A549 treated with ZK216348 at 1 μM for 4 hours (cell line): ENCODE measurements around the gene AZIN2. TPM values are rescaled to one million over a fixed set of nuclear protein-coding genes. Genes with fewer than 3 reads are reported as not detected.

ENCODE experiments used
- total RNA-seq: library from RNA; stranded (reverse); fragments of 200-300 nt; extraction: Qiagen RNA extraction; gene quantifications from 5 replicates; pipeline ENCODE4 v1.2.3, GENCODE V29; 2022; ENCODE audit warnings: low read depth

The AZIN2 gene
- total RNA-seq = 0.35 to 1.8 TPM (median 0.82 TPM) in 5 replicates

GRCh38 chr1:33080885-33081553 is at the start of gene AZIN2:
Gene AZIN2 (plus strand): TSS chr1:33081153. CDS start chr1:33082250, 1,097 bp downstream.

DNA sequence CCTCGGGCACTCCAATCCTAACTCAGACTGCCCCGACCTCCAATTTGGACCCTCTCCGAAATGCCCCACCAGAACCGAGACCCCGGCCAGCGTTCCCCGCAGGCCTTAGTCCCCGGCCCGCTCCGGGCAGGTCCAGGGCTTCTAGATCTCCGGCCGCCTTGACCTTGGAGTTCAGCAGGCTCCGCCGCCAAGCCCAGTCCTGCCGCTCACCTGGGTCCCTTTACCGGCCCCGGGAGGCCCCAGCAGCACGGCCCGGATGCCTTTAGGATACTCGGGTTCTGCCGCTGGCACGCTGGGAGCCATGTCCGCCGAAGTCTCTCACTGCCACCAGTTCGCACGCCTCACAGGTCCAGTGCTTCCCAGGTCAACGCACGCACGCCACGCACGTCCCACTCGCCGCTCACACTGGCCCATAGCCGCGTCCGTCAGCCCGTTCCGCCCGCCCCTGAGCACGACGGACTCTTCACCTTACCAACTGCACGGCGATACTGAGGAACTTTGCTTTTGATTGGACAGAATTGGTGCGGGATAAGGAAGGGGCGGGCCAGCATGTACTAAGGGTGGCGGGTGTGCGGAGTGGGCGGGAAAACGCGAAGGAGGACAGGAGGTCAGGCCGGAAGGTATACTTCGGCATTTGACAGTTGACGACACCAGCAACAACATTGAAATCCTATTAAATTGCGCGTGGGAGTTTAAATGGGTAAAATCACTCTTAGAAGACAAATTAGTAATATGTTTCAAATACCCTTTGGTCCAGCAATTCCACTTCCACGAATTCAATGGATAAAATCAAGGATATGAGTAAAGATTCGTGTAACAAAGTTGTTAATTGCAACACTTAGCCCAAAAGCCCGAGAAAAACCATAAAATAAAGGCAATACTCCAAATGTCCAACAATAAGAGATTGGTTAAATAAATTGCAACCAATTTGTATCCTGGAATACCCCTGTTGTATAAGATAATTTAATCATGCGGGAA is 44.1 kb upstream of the AZIN2 start, which contains the start of gene AK2:
Gene AK2 (minus strand): TSS at position 358 of the 978 bp plus-strand sequence. CDS start 55 bp downstream, at position 303.

Other genes starting within 250 kb of the AZIN2 start
- 0.23 to 1.1 TPM (median 0.39 TPM) in 5 replicates for gene FNDC5, start 210.2 kb upstream of the AZIN2 start, total RNA-seq
- 0.25 to 0.42 TPM (median 0.33 TPM) in 5 replicates for gene HPCA, start 194.7 kb upstream of the AZIN2 start, total RNA-seq
- gene TMEM54, start 179.8 kb upstream of the AZIN2 start, total RNA-seq = 18.7 to 46.8 TPM (median 46.0 TPM) in 5 replicates
- 17.1 to 23.6 TPM (median 20.6 TPM) in 5 replicates for gene RNF19B, start 116.3 kb upstream of the AZIN2 start, total RNA-seq
- 138 to 155 TPM (median 152 TPM) in 5 replicates for gene AK2, start 44.3 kb upstream of the AZIN2 start, total RNA-seq
- 1.8 to 2.6 TPM (median 2.3 TPM) in 5 replicates for gene TRIM62, start 100.9 kb downstream of the AZIN2 start, total RNA-seq
- 7.7 to 15.2 TPM (median 11.4 TPM) in 5 replicates for gene ZNF362, start 175.3 kb downstream of the AZIN2 start, total RNA-seq
- not detected in 5 replicates for gene A3GALT2, start 239.9 kb downstream of the AZIN2 start, total RNA-seq